Adipocyte (in vitro differentiated cells): Measurements from ENCODE around the gene IGSF8.
A peak's percentile ranks its signal among the peaks of the same experiment; 100 is the strongest.

Experiments used
- DNase-seq: peaks from one replicate; pipeline ENCODE4 v3.0.0-alpha.2; 2015; ENCODE audit warnings: low read depth
- H3K27me3 ChIP-seq: replicated peaks from 2 replicates; pipeline ENCODE4 v1.7.0; 2013; ENCODE audit warnings: mild to moderate bottlenecking, low read length, moderate library complexity; ENCODE audit not compliant: control insufficient read depth, insufficient read depth
- H3K36me3 ChIP-seq: 2 replicates; pipeline ENCODE4 v1.7.0; 2013; ENCODE audit warnings: low read length, mild to moderate bottlenecking, moderate library complexity; ENCODE audit not compliant: control insufficient read depth, insufficient read depth, severe bottlenecking
- H3K4me1 ChIP-seq: 2 replicates; pipeline ENCODE4 v1.7.0; 2013; ENCODE audit warnings: mild to moderate bottlenecking, low read length, moderate library complexity; ENCODE audit not compliant: control insufficient read depth, insufficient read depth
- H3K4me3 ChIP-seq: 2 replicates; pipeline ENCODE4 v1.7.0; 2013; ENCODE audit warnings: mild to moderate bottlenecking, low read length, moderate library complexity
- H3K9ac ChIP-seq: 2 replicates; pipeline ENCODE4 v1.7.0; 2013; ENCODE audit warnings: mild to moderate bottlenecking, low read length, moderate library complexity
- H3K9me3 ChIP-seq: 2 replicates; pipeline ENCODE4 v1.7.0; 2013; ENCODE audit warnings: mild to moderate bottlenecking, low read length, moderate library complexity; ENCODE audit not compliant: control insufficient read depth

IGSF8 gene

DNA sequence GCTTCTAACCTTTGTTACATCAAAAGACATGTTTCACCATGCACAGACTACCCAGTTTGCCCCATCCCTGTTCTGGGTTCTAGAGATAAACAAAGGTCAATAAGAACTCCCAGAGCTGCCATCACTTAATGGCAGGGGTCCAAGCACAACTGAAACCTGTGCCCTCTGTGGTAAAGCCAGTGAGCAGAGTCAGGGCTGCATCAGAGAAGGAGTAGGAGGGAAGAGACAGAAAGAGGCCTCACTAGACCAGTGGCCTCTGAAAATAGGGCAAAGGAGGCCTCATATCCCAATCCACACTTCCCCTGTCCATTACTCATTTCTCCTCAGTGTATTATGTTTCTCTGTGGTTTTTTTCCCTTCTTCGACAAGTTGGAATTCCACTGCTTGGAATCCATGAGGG is 27.3 kb upstream of the IGSF8 start:
- Histone ChIP-seq H3K9me3 (no peaks in the 10 kb centered on the region), H3K36me3 (no peaks in the 10 kb centered on the region), H3K27me3 (no peaks in the 10 kb centered on the region), H3K9ac (peak overlapping the region; percentile 53), H3K4me1 (peaks cover 65% of the 10 kb centered on the region), H3K4me3 (no peak overlapping the region)
- DNase-seq, result no peak

DNA sequence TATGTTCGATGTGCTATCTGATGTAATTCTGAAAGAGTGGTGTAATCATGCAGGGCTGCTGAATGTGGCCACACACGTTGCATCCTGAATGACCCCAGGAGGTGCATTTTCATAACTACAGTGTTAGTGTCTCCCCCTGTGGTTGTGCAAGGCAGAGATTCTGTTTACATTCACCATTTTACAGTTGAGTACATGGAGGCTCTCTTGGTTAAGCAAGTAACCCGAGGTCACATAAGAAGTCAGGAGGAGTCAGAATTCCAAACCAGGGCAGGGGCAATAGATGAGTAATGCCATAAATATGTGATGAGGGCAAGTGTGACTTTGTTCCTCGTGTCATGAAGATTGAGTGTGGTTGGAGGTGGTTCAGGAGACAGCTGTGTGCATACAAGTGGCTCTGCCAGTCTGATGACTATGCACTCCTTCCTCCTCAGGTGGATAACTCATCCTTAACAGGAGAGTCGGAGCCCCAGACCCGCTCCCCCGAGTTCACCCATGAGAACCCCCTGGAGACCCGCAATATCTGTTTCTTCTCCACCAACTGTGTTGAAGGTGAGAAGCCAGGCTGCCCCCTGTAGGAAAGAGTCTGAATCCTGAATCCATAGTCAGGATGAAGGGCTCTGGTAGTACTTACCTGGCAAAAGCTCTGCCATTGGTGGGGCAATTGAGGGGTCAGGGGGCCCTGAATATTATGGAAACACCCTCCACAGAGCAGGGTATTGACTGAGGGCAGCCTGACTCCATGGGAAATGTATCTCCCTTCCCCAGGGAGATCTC is 26.5 kb upstream of the IGSF8 start:
- Histone ChIP-seq H3K36me3 (no peaks in the 10 kb centered on the region), H3K4me3 (no peak overlapping the region)
- DNase-seq, result peak; percentile 62

GRCh38 chr1:160123726-160124125 is 25.3 kb upstream of the IGSF8 start:
- Histone ChIP-seq H3K9ac (no peak overlapping the region), H3K27me3 (no peaks in the 10 kb centered on the region), H3K9me3 (no peaks in the 10 kb centered on the region), H3K36me3 (no peaks in the 10 kb centered on the region), H3K4me3 (no peak overlapping the region), H3K4me1 (peaks cover 50% of the 10 kb centered on the region)
- no peak for DNase-seq

More for the DNA sequence above, 26.5 kb upstream of the IGSF8 start:
- Histone ChIP-seq H3K4me1 (peaks cover 59% of the 10 kb centered on the region), H3K9me3 (no peaks in the 10 kb centered on the region), H3K9ac (peak overlapping the region; percentile 53), H3K27me3 (no peaks in the 10 kb centered on the region)

GRCh38 chr1:160122978-160123495 is 24.6 kb upstream of the IGSF8 start:
- H3K27me3 ChIP-seq, result no peaks in the 10 kb centered on the region
- H3K9ac ChIP-seq, result no peak overlapping the region
- DNase-seq, result no peak
- H3K9me3 ChIP-seq, result no peaks in the 10 kb centered on the region
- H3K36me3 ChIP-seq, result no peaks in the 10 kb centered on the region
- no peak overlapping the region for H3K4me3 ChIP-seq
- peaks cover 47% of the 10 kb centered on the region for H3K4me1 ChIP-seq

GRCh38 chr1:160121388-160121787 is 23.0 kb upstream of the IGSF8 start:
- Histone ChIP-seq H3K9ac (no peak overlapping the region), H3K36me3 (no peaks in the 10 kb centered on the region), H3K27me3 (no peaks in the 10 kb centered on the region), H3K9me3 (no peaks in the 10 kb centered on the region), H3K4me1 (peaks cover 48% of the 10 kb centered on the region), H3K4me3 (no peak overlapping the region)
- DNase-seq, result no peak

- no peak for DNase-seq
- no peaks in the 10 kb centered on the region for H3K9me3 ChIP-seq
- H3K4me3 ChIP-seq, result no peak overlapping the region
- no peaks in the 10 kb centered on the region for H3K36me3 ChIP-seq
- H3K4me1 ChIP-seq, result peaks cover 42% of the 10 kb centered on the region
- H3K9ac ChIP-seq, result no peak overlapping the region
- H3K27me3 ChIP-seq, result peaks cover 3% of the 10 kb centered on the region
These were observed 22.4 kb upstream of the IGSF8 start for GRCh38 chr1:160120797-160121196.

- Histone ChIP-seq H3K36me3 (no peaks in the 10 kb centered on the region), H3K4me1 (peaks cover 23% of the 10 kb centered on the region)
These were observed 20.5 kb upstream of the IGSF8 start for GRCh38 chr1:160118928-160119327.

DNA sequence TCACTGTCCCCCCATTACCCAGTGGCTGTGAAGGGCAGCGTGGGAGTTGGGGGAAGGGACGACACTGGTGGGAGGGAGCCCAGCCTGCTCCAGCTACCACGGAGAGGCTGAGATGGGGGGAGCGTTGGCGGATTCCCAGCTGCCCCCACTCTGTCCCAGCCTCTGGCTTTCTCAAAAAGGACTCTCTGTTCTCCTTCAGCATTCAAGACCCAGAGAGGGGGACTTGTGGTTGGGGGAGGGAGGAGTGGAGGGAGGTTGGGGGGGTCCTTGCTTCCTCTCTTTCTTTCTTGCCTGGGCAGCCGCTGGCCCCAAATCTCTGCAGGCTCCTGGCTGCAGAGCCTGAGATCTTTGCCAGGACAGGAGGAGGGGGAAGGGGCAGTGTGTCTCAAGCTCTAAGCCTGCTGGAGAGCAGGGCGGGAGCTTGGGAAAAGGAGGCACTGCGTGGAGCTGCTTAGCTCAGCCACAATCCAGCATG is 19.3 kb upstream of the IGSF8 start:
- Histone ChIP-seq H3K4me1 (peaks cover 21% of the 10 kb centered on the region), H3K4me3 (peak overlapping the region; percentile 41), H3K9ac (peak overlapping the region; percentile 58), H3K36me3 (no peaks in the 10 kb centered on the region), H3K27me3 (peaks cover 12% of the 10 kb centered on the region), H3K9me3 (no peaks in the 10 kb centered on the region)
- DNase-seq, result peak; percentile 72

More at GRCh38 chr1:160118928-160119327, 20.5 kb upstream of the IGSF8 start:
- Histone ChIP-seq H3K9ac (no peak overlapping the region), H3K9me3 (no peaks in the 10 kb centered on the region), H3K4me3 (no peak overlapping the region), H3K27me3 (peaks cover 9% of the 10 kb centered on the region)
- DNase-seq, result no peak

DNA sequence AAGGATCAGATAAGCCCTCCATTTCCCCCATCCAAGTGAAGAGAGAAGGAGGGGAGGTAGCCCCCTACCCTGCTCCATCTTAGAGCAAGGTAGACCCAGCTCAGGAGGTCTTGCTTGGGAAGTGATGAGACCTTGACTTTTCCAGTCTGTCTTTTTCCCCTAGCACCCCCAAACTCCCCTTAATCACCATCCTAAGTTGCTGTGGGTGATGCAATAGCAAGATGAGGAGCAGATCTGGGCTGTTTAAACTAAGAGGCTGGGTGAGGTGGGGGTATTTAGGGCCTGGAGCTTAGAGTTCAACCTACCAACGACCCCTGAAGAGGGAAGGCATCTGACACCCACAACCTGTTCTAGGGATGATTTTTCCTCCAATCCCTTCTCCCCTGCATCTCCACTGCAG is 18.9 kb upstream of the IGSF8 start:
- H3K9ac ChIP-seq, result peak overlapping the region; percentile 58
- no peaks in the 10 kb centered on the region for H3K9me3 ChIP-seq
- peaks cover 16% of the 10 kb centered on the region for H3K27me3 ChIP-seq
- H3K4me1 ChIP-seq, result peaks cover 24% of the 10 kb centered on the region
- H3K4me3 ChIP-seq, result peak overlapping the region; percentile 41
- DNase-seq, result no peak
- H3K36me3 ChIP-seq, result no peaks in the 10 kb centered on the region

- DNase-seq, result no peak
- H3K27me3 ChIP-seq, result peaks cover 16% of the 10 kb centered on the region
- peaks cover 24% of the 10 kb centered on the region for H3K4me1 ChIP-seq
- no peak overlapping the region for H3K9ac ChIP-seq
- H3K4me3 ChIP-seq, result no peak overlapping the region
- no peaks in the 10 kb centered on the region for H3K36me3 ChIP-seq
- H3K9me3 ChIP-seq, result no peaks in the 10 kb centered on the region
These were observed 18.1 kb upstream of the IGSF8 start for GRCh38 chr1:160116283-160117147.
